Esophagus muscularis mucosa (tissue), 4 donors: Measurements from ENCODE around the gene TBPL1.

Experiments used
- CTCF ChIP-seq, 3 experiments: fragments of 200-600 bp in 2 of 3; fragments of 450-650 bp in 1 of 3; sonication (generic) in 2 of 3; IDR thresholded peaks; one replicate each; pipeline ENCODE4 v1.5.1; 2017 to 2019; ENCODE audit warnings: antibody characterized with exemption in 3 of 3, mild to moderate bottlenecking in 2 of 3, moderate library complexity in 1 of 3
- EP300 ChIP-seq: sonication (generic); formaldehyde crosslinking; IDR thresholded peaks from one replicate; pipeline ENCODE4 v1.6.1; 2017; ENCODE audit warnings: antibody characterized with exemption
- POLR2A ChIP-seq: fragments of 450-650 bp; IDR thresholded peaks from one replicate; pipeline ENCODE4 v1.6.1; 2017; ENCODE audit warnings: antibody characterized with exemption, moderate library complexity, mild to moderate bottlenecking, low read depth
- POLR2AphosphoS5 ChIP-seq, 2 donors: sonication (generic); formaldehyde crosslinking; IDR thresholded peaks; one replicate each; pipeline ENCODE4 v1.6.1; 2017; ENCODE audit warnings: antibody characterized with exemption in 2 of 2

- TF ChIP-seq CTCF (IDR thresholded peaks at IDR 0.05) (no peak), EP300 (no peak), POLR2A (no peak), POLR2AphosphoS5 (IDR thresholded peaks at IDR 0.05) (peak in 1 of 2 donors; percentile 34)
Observed at GRCh38 chr6:133951227-133951626, 1.8 kb upstream of the TBPL1 start.
